Measurements from ENCODE around the gene SIRT2. TPM values are rescaled to one million over a fixed set of nuclear protein-coding genes. Genes with fewer than 3 reads are reported as not detected.

SIRT2 gene
- total RNA-seq, 1 experiment from 2014 or later: 162 TPM

- TF ChIP-seq SIN3A (IDR thresholded peaks at IDR 0.05; ENCODE audit: borderline replicate concordance, insufficient read depth, low read depth, low read length) (no peak), TCF7L2 (IDR thresholded peaks at IDR 0.05; ENCODE audit: low read depth, low read length) (no peak), POLR2AphosphoS5 (IDR thresholded peaks at IDR 0.05; ENCODE audit: low read depth, low read length) (no peak), CTCF (IDR thresholded peaks at IDR 0.05) (no peak)
- TF ChIP-seq, protein P1, sequence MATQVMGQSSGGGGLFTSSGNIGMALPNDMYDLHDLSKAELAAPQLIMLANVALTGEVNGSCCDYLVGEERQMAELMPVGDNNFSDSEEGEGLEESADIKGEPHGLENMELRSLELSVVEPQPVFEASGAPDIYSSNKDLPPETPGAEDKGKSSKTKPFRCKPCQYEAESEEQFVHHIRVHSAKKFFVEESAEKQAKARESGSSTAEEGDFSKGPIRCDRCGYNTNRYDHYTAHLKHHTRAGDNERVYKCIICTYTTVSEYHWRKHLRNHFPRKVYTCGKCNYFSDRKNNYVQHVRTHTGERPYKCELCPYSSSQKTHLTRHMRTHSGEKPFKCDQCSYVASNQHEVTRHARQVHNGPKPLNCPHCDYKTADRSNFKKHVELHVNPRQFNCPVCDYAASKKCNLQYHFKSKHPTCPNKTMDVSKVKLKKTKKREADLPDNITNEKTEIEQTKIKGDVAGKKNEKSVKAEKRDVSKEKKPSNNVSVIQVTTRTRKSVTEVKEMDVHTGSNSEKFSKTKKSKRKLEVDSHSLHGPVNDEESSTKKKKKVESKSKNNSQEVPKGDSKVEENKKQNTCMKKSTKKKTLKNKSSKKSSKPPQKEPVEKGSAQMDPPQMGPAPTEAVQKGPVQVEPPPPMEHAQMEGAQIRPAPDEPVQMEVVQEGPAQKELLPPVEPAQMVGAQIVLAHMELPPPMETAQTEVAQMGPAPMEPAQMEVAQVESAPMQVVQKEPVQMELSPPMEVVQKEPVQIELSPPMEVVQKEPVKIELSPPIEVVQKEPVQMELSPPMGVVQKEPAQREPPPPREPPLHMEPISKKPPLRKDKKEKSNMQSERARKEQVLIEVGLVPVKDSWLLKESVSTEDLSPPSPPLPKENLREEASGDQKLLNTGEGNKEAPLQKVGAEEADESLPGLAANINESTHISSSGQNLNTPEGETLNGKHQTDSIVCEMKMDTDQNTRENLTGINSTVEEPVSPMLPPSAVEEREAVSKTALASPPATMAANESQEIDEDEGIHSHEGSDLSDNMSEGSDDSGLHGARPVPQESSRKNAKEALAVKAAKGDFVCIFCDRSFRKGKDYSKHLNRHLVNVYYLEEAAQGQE (IDR thresholded peaks at IDR 0.05; ENCODE audit: insufficient read depth in 1 of 2, low read depth in 2 of 2, low read length in 1 of 2): no peak
- H3K4me3 ChIP-seq (ENCODE audit: low read depth in 2 of 2, low read length in 2 of 2): no peak overlapping the region
- DNase-seq (ENCODE audit: low read depth, low spot score) (no peak), ATAC-seq (no peak)
- H3K27ac ChIP-seq (ENCODE audit: low read length): no peak overlapping the region
- ChIA-PET POLR2A (interaction anchor here (0.5 to 0.7 kb wide), 2 partner anchors 21 to 282 kb away, joined by 3 to 13 read pairs; no protein-coding TSS in a partner anchor), CTCF (interaction anchor here (0.7 kb wide), 2 partner anchors 221 to 339 kb away, joined by 3 to 4 read pairs; no protein-coding TSS in a partner anchor)
- H3K27me3 ChIP-seq (ENCODE audit: control insufficient read depth, insufficient read depth, low read length): no peaks in the 10 kb centered on the region
- BruUV-seq (replicated peaks): no TSS peak
- no peaks in the 10 kb centered on the region for H3K9me3 ChIP-seq (ENCODE audit: control insufficient read depth, insufficient read depth, low read depth, low read length)
- intact Hi-C loops (cut with micrococcal nuclease; ENCODE audit: unreplicated experiment): no loop called here
- in situ Hi-C loops (cut with HindIII; ENCODE audit: low pct_unique_long_range_greater_than_20kb, low sequenced_read_pairs): no loop called here
- no peaks in the 10 kb centered on the region; the same call in 1 of the 2 replicates for H3K36me3 ChIP-seq (ENCODE audit: control insufficient read depth, insufficient read depth, low read length)
- peaks cover 9% of the 10 kb centered on the region; the same call in 1 of the 2 replicates for H3K4me1 ChIP-seq (ENCODE audit: control insufficient read depth, insufficient read depth, low read length)
Observed at GRCh38 chr19:38907670-38908069, 8.3 kb upstream of the SIRT2 start.

DNA sequence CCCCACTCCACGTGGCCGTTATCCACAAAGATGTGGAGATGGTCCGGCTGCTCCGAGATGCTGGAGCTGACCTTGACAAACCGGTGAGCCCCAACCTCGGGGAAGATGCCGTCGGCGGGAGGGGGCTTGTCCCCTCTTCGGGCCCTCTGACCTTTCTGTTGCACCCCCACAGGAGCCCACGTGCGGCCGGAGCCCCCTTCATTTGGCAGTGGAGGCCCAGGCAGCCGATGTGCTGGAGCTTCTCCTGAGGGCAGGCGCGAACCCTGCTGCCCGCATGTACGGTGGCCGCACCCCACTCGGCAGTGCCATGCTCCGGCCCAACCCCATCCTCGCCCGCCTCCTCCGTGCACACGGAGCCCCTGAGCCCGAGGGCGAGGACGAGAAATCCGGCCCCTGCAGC, 7.8 kb upstream of the SIRT2 start:
- TF ChIP-seq TCF7L2 (IDR thresholded peaks at IDR 0.05; ENCODE audit: low read depth, low read length): no peak
- no peak for TF ChIP-seq SIN3A (IDR thresholded peaks at IDR 0.05; ENCODE audit: borderline replicate concordance, insufficient read depth, low read depth, low read length)
- no peak for TF ChIP-seq POLR2AphosphoS5 (IDR thresholded peaks at IDR 0.05; ENCODE audit: low read depth, low read length)
- TF ChIP-seq, protein P1 (IDR thresholded peaks at IDR 0.05; ENCODE audit: insufficient read depth in 1 of 2, low read depth in 2 of 2, low read length in 1 of 2): no peak
- TF ChIP-seq CTCF (IDR thresholded peaks at IDR 0.05): no peak
- ChIA-PET POLR2A (no interaction called here), CTCF (interaction anchor here (0.6 kb wide), 1 partner anchor 46 kb away, joined by 3 read pairs; no protein-coding TSS in a partner anchor)
- no peak overlapping the region for H3K27ac ChIP-seq (ENCODE audit: low read length)
- no peaks in the 10 kb centered on the region; the same call in 1 of the 2 replicates for H3K36me3 ChIP-seq (ENCODE audit: control insufficient read depth, insufficient read depth, low read length)
- DNase-seq (ENCODE audit: low read depth, low spot score) (no peak), ATAC-seq (no peak)
- no TSS peak for BruUV-seq (replicated peaks)
- no peaks in the 10 kb centered on the region for H3K27me3 ChIP-seq (ENCODE audit: control insufficient read depth, insufficient read depth, low read length)
- no peak overlapping the region for H3K4me3 ChIP-seq (ENCODE audit: low read depth in 2 of 2, low read length in 2 of 2)
- no peaks in the 10 kb centered on the region for H3K9me3 ChIP-seq (ENCODE audit: control insufficient read depth, insufficient read depth, low read depth, low read length)
- intact Hi-C loops (cut with micrococcal nuclease; ENCODE audit: unreplicated experiment): no loop called here
- in situ Hi-C loops (cut with HindIII; ENCODE audit: low pct_unique_long_range_greater_than_20kb, low sequenced_read_pairs): no loop called here
- peaks cover 9% of the 10 kb centered on the region; the same call in 1 of the 2 replicates for H3K4me1 ChIP-seq (ENCODE audit: control insufficient read depth, insufficient read depth, low read length)

Measured in Panc1 (cell line).